ENCODE results near the gene ENO1. TPM values are rescaled to one million over a fixed set of nuclear protein-coding genes. Genes with fewer than 3 reads are reported as not detected.

Gene ENO1
- total and polyA plus RNA-seq, 10 donors: 249 to 751 (median 390) TPM

DNA sequence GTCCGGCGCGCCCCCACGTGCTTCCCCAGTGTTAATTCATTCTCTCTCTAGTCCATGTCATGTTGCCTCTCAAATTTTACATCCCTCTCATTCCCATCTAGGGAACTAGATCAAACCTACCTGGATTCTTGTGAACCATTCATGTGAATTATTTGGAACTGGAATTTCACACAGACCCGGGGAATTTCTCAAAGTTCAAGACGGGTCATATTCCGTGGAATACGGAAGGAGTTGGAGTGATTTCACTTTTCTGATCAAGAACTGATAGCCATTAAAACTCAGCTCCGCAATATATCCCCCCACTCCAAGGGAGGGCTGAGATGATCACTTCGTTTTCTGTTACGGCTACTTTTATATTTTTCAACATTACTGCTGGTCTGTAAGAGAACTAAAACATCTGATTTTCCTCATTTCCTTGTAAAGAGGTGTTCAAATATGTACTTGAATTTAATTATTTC is 1.0 kb upstream of the ENO1 start:
- H3K27me3 ChIP-seq (replicated peaks in 1 of 7): no peaks in the 10 kb centered on the region
- H3K4me1 ChIP-seq: peaks cover 29 to 49% (median 43%) of the 10 kb centered on the region in 6 donors
- intact Hi-C loops (cut with DNase I; ENCODE audit: low total_unique reads): no loop called here
- peaks cover 0 to 16% (median 8%) of the 10 kb centered on the region in 6 donors for H3K36me3 ChIP-seq
- 20 to 28% (median 24%) methylated on average over 11 of the region's 11 CpGs for WGBS, 5 donors
- H3K4me3 ChIP-seq: peak overlapping the region; percentile 80 to 100 (median 97)
- H3K27ac ChIP-seq: peak overlapping the region; percentile 98 to 100 (median 99)
- DNase-seq: no peak
- TF ChIP-seq POLR2AphosphoS5 (IDR thresholded peaks at IDR 0.05) (no peak), POLR2A (IDR thresholded peaks at IDR 0.05) (no peak)
- TF ChIP-seq, protein P1, sequence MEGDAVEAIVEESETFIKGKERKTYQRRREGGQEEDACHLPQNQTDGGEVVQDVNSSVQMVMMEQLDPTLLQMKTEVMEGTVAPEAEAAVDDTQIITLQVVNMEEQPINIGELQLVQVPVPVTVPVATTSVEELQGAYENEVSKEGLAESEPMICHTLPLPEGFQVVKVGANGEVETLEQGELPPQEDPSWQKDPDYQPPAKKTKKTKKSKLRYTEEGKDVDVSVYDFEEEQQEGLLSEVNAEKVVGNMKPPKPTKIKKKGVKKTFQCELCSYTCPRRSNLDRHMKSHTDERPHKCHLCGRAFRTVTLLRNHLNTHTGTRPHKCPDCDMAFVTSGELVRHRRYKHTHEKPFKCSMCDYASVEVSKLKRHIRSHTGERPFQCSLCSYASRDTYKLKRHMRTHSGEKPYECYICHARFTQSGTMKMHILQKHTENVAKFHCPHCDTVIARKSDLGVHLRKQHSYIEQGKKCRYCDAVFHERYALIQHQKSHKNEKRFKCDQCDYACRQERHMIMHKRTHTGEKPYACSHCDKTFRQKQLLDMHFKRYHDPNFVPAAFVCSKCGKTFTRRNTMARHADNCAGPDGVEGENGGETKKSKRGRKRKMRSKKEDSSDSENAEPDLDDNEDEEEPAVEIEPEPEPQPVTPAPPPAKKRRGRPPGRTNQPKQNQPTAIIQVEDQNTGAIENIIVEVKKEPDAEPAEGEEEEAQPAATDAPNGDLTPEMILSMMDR (IDR thresholded peaks at IDR 0.05 in 8 of 11, conservative IDR thresholded peaks at IDR 0.05 in 3 of 11): peak in 3 of 11 experiments; percentile 15 to 35 (median 18)
- H3K9me3 ChIP-seq: no peaks in the 10 kb centered on the region

DNA sequence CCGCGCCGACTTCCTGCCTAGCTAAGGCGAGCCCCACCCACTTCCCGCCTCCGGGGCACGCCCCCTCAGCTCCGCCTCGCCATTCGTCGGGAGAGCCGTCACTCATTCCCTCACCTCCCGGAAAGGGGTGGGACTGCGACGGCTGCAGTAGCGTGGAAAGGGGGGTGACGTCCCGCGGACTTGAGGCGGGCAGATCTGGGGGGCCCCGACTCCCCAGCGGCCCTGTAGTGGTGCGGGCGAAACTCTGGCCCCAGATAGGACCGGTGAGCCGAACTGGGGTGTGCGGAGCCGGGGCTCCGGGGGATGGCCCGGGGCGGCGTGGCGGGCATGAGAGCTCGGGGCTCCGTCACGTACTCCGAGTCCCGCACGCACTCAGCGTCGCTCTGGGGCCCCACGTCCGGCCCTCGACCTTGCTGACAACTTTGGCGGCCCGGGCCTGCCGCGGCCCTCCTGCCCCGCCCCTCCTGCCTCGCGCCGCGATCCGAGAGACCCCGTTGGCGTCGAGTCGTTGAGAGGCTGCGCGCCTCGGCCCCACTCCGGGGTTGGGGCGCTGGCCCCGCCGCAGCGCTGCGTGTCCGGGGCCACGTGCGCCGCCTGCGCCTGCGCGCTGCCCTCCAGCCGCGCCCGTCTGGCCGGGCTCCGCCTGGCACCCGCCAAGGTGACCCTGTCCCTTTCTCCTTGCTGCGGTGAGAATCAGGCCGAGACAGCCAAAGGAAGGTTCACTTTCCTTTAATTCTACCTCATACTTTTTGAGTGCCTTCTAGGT is 395 bp upstream of the ENO1 start:
- TF ChIP-seq POLR2AphosphoS5 (IDR thresholded peaks at IDR 0.05): peak; percentile 91 to 99 (median 98)
- TF ChIP-seq, protein P1 (IDR thresholded peaks at IDR 0.05 in 8 of 11, conservative IDR thresholded peaks at IDR 0.05 in 3 of 11): peak in 1 of 11 experiments; percentile 20
- peak in 2 of 3 donors; percentile 1 to 33 for TF ChIP-seq POLR2A (IDR thresholded peaks at IDR 0.05)
- intact Hi-C loops (cut with DNase I; ENCODE audit: low total_unique reads): no loop called here
- Histone ChIP-seq H3K9me3 (no peaks in the 10 kb centered on the region), H3K27ac (peak overlapping the region; percentile 98 to 100 (median 99)), H3K27me3 (replicated peaks in 1 of 7) (no peaks in the 10 kb centered on the region), H3K4me3 (peak overlapping the region; percentile 80 to 100 (median 97)), H3K4me1 (peaks cover 34 to 55% (median 49%) of the 10 kb centered on the region in 6 donors), H3K36me3 (peaks cover 0 to 22% (median 14%) of the 10 kb centered on the region in 6 donors)
- peak; percentile 99 for DNase-seq
- WGBS, 5 donors: 0 to 1% (median 0%) methylated on average over 17 to 82 of the region's 82 CpGs

DNA sequence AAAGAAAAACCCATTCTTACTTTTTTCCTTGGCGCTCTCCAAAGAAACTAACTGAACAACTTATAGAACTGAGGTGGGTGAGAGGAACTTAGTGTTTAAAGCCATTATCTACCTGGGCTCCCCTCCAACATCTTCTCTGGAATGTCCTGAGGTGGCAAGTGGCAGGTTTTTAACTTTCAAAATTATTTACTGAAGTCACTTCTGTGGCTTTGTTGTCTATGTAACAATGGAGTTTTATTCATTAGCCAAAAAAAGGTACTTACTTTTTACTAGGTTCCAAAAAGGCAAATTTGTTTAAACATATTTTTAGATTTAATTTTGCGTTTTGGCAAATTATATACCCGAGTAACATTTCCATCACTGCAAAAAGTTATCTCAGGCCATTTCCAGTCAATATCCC is 2.4 kb downstream of the ENO1 start:
- Histone ChIP-seq H3K27ac (peak overlapping the region in 7 of 8 donors; percentile 98 to 100 (median 99)), H3K36me3 (peaks cover 0 to 50% (median 42%) of the 10 kb centered on the region in 6 donors), H3K4me1 (peaks cover 50 to 83% (median 76%) of the 10 kb centered on the region in 6 donors), H3K9me3 (no peaks in the 10 kb centered on the region), H3K4me3 (peak overlapping the region in 5 of 8 donors; percentile 80 to 98 (median 96)), H3K27me3 (replicated peaks in 1 of 7) (no peaks in the 10 kb centered on the region)
- DNase-seq: no peak
- TF ChIP-seq, protein P1 (IDR thresholded peaks at IDR 0.05 in 8 of 11, conservative IDR thresholded peaks at IDR 0.05 in 3 of 11): no peak
- TF ChIP-seq POLR2A (IDR thresholded peaks at IDR 0.05): no peak
- TF ChIP-seq POLR2AphosphoS5 (IDR thresholded peaks at IDR 0.05): no peak
- intact Hi-C loops (cut with DNase I; ENCODE audit: low total_unique reads): no loop called here
- WGBS, 5 donors: 49 to 73% (median 51%) methylated on average over 3 of the region's 3 CpGs
